Epithelial cell of esophagus (primary cell): ENCODE data around the gene BST2.

Experiments
- DNase-seq: peaks from one replicate; pipeline ENCODE4 v3.0.0; 2010; ENCODE audit warnings: low read depth
- H3K4me3 ChIP-seq: 2 replicates; pipeline ENCODE4 v1.5.1; 2011; ENCODE audit warnings: mild to moderate bottlenecking, low read length, control low read depth
- TF ChIP-seq, protein P1 (sequence below): IDR thresholded peaks from 2 replicates; pipeline ENCODE4 v1.5.1; 2011; ENCODE audit warnings: low read depth, mild to moderate bottlenecking, low read length, control low read depth, inconsistent platforms; ENCODE audit not compliant: insufficient read depth; ENCODE audit errors: missing control alignments

BST2 gene

DNA sequence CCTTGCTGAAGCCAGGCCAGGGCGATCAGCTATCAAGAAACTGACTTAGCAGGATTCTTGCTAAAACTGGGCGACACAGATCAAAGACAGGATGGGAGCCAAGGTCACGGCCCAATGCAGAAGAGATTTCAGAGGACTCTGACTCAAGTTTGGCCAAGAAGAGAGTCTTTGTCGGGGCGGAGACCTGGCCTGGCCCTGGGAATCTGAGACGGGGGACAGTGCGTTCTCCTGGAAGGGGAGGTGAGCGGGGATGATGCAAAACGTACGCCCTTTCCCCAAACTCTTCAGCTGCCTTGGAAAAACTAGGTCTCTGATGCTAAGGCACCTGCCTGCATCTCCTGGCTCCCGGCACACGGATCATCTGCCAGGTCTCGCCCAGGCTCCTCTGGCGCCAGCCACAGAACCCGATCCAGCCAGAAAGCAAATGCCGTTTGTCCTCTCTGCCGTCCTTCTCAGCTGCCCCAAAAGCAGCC is 24.2 kb upstream of the BST2 start:
- H3K4me3 ChIP-seq, result no peak overlapping the region
- no peak for DNase-seq
- TF ChIP-seq, protein P1, sequence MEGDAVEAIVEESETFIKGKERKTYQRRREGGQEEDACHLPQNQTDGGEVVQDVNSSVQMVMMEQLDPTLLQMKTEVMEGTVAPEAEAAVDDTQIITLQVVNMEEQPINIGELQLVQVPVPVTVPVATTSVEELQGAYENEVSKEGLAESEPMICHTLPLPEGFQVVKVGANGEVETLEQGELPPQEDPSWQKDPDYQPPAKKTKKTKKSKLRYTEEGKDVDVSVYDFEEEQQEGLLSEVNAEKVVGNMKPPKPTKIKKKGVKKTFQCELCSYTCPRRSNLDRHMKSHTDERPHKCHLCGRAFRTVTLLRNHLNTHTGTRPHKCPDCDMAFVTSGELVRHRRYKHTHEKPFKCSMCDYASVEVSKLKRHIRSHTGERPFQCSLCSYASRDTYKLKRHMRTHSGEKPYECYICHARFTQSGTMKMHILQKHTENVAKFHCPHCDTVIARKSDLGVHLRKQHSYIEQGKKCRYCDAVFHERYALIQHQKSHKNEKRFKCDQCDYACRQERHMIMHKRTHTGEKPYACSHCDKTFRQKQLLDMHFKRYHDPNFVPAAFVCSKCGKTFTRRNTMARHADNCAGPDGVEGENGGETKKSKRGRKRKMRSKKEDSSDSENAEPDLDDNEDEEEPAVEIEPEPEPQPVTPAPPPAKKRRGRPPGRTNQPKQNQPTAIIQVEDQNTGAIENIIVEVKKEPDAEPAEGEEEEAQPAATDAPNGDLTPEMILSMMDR, result no peak

DNA sequence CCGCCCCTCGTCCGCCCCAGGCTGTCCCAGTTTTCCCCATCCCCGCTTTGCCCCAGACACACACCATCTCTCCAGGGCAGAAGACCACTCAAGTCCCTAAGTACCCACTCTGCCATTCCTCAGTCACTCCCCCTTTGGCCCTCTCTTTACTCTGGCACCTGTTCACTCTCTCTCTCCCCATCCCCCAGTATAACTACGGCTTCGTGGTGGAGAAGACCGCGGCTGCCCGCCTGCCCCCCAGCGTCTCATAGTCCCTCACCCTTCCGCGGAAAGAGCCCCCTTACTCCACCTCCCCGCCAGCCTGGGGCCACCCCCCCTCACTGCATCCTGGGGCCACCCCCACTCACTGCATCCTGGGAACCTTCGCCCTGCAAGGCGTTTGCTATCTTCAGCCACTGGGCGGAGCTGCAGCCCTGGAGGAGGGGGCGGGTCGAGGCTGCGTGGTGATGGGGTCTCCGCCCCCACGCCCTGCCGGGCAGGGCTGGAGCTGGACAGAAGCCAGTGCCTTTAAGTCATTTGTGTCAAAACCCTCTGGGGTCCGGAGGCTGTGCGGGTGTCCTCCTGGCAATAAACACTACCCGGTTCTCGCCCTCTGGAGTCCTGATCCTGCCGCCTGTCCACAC is 19.4 kb upstream of the BST2 start:
- DNase-seq, result peak; percentile 36
- TF ChIP-seq, protein P1, result peak; percentile 61

DNA sequence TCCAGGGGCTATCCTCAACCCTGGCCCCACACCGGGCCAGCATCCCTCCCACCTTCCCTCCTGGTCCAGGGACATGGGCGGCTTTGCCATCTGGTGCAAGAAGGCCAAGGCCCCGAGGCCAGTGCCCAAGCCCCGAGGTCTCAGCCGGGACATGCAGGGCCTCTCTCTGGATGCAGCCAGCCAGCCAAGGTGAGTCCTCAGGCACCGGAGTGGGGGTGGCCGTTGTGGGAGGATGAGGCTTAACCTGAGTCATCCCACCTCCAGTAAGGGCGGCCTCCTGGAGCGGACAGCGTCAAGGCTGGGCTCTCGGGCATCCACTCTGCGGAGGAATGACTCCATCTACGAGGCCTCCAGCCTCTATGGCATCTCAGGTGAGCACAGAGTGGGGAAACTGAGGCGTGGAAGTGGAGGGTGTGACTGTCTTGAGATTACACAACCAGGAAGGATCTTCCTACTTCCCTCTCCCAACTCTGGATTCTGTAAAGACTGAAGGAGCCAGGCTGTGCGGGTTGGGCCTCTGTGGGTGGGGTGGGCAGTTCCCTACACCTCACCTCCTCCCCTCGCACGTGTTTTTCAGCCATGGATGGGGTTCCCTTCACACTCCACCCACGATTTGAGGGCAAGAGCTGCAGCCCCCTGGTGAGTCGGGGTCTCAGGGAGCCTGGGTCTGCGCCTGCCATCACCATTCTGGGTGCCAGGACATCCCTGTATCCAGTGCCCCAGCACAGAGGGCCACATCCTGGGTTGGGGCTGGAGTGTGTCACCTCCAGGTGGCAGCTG is 18.2 kb upstream of the BST2 start:
- peak; percentile 20 for DNase-seq

More for the DNA sequence above, 19.4 kb upstream of the BST2 start:
- no peak overlapping the region for H3K4me3 ChIP-seq

DNA sequence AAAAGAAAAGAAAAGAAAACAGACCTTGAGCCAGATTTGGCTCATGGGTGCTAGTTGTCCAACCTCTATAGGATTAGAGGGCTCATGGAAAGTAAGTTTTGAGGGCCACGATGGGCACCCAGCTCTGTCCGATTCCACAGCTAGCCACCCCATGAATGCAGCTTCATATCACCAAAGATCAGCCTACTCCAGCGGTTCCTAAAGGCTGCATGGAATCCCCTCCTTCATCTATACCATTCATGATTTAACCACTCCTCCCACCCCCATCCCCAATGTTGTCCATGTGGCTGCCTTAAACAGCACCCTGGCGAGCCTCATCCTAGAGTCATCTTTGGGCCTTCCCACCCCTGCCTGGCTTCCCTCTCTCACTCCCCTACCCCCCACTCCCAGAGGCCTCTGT is 16.5 kb upstream of the BST2 start:
- DNase-seq, result no peak
- TF ChIP-seq, protein P1, result no peak
- H3K4me3 ChIP-seq, result no peak overlapping the region

More for the DNA sequence above, 18.2 kb upstream of the BST2 start:
- H3K4me3 ChIP-seq, result no peak overlapping the region
- TF ChIP-seq, protein P1, result no peak

DNA sequence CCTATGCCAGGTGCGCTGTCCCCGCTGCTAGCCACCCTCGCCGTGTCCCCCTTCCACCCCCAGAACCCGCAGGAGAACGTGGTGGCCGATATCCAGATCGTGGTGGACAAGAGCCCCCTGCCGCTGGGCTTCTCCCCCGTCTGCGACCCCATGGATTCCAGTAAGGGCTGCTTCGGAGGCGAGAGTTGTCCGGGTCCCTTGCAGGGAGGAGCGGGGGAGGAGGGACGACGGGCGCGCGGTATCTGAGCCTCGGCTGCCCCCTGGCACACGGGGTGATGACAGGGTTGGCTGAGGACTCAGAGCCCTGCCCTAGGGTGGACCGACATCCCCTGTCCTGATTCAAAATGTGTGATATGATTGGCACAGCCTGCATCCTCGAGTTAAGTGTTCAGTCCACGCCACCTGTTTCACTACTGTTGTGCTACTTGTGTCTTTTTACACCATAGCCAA is 15.1 kb upstream of the BST2 start:
- peak overlapping the region; percentile 89 for H3K4me3 ChIP-seq
- peak; percentile 31 for DNase-seq
- TF ChIP-seq, protein P1, result no peak

DNA sequence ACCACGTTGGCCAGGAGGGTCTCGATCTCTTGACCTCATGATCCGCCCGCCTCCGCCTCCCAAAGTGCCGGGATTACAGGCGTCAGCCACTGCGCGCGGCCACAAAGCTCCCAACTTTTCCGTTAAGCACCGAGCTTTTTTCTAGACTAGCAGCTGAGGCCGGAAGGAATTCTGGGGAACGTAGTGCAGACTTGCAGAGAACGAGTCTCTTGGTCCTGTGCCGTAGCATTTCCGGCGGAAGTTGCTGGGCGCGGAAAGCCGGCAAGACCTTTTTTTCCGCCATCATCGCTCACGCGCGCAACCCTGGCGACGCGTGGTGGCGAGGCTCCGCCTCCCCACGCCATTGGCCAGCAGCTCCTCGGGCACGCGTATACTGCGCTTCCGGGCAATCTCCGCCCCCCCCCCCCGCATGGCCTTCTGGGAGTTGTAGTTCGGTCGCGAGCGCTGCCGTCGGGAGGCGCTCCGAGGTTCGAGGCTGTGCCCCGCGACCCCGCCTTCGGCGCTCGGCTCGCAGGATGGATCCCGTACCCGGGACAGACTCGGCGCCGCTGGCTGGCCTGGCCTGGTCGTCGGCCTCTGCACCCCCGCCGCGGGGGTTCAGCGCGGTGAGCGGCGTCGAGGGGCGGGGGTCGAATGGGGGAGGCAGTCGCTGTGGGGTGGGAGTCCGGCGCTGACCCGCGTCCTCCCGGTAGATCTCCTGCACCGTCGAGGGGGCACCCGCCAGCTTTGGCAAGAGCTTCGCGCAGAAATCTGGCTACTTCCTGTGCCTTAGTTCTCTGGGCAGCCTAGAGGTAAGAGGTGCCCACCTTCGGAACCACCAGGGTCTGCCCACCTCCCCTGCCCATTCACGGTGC is 14.4 kb upstream of the BST2 start, which contains the start of gene MVB12A:
MVB12A (plus strand) TSS at position 427 of the 854 bp plus-strand sequence; CDS start at position 516, 89 bp downstream.
- H3K4me3 ChIP-seq, result peak within 1 kb of the TSS; percentile 89
- TF ChIP-seq, protein P1, result no peak
- peak; percentile 99 for DNase-seq
